ENCODE measurements around the gene CHCHD6.

Gene CHCHD6

DNA sequence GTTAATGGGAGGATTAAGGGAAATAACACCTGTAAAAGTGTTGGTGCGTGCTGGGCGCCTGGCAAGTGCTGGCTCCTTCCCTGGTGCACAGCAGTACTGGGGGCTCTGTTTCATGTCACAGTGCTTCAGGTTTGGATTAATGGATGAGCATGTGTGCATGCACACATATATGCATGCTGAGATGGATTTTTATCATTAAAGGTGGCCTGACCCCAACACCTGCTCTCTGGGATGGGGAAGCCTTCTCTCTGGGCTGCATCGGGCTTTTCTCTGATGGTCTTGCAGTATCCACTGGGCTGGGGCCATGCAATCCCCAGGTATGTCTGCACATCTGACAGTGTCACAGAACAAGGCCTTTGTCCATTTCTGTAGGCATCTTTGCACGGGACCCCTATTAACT is 151.3 kb downstream of the CHCHD6 start:
- TF ChIP-seq CTCF (conservative IDR thresholded peaks at IDR 0.05): no peak
- H3K27ac ChIP-seq: no peak overlapping the region

- TF ChIP-seq CTCF (conservative IDR thresholded peaks at IDR 0.05): no peak
- no peak overlapping the region for H3K27ac ChIP-seq
Observed at GRCh38 chr3:126857928-126858327, 153.9 kb downstream of the CHCHD6 start.

- TF ChIP-seq CTCF (conservative IDR thresholded peaks at IDR 0.05): no peak
Observed at GRCh38 chr3:126858401-126858800, 154.4 kb downstream of the CHCHD6 start.

GRCh38 chr3:126858887-126859286 is 154.8 kb downstream of the CHCHD6 start:
- TF ChIP-seq CTCF (conservative IDR thresholded peaks at IDR 0.05): no peak
- no peak overlapping the region for H3K27ac ChIP-seq

More at GRCh38 chr3:126858401-126858800, 154.4 kb downstream of the CHCHD6 start:
- H3K27ac ChIP-seq: no peak overlapping the region

- no peak for TF ChIP-seq CTCF (conservative IDR thresholded peaks at IDR 0.05)
- H3K27ac ChIP-seq: no peak overlapping the region
Observed at GRCh38 chr3:126859415-126860246, 155.6 kb downstream of the CHCHD6 start.

DNA sequence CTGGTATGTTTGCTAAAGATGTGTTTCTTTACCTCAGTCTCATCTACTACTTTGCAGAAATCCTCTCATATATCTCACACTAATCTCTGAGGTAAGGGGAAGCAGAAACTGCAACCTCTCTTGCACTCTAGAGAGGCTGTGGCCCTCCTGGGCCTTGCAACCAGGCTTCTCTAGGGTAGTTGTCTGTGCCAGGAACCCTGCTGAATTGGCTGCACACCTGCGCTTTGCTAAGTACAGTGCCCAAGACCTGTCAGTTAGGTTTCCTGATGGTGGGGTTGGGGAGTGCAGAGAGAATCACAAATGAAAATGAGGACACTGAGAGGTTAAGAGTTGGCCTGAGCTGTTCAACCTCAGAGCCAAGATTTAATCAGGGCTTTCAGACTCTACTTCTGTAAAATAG is 161.7 kb downstream of the CHCHD6 start:
- no peak for TF ChIP-seq CTCF (conservative IDR thresholded peaks at IDR 0.05)
- H3K27ac ChIP-seq: no peak overlapping the region

- TF ChIP-seq CTCF (conservative IDR thresholded peaks at IDR 0.05): no peak
- H3K27ac ChIP-seq: no peak overlapping the region
Observed at GRCh38 chr3:126866175-126866759, 162.2 kb downstream of the CHCHD6 start.
